ENCODE measurements around the gene GPR42. TPM values are rescaled to one million over a fixed set of nuclear protein-coding genes. Genes with fewer than 3 reads are reported as not detected.

GPR42 gene
- total and polyA plus RNA-seq, 7 donors: not detected

- 46 to 50% methylated on average over 5 of the region's 5 CpGs; no CpG with 5 or more reads in 1 of the 3 donors for WGBS, 3 donors
- intact Hi-C loops (cut with DNase I): no loop called here
- H3K4me3 ChIP-seq: no peak overlapping the region
- ATAC-seq: no peak
- no peak for DNase-seq
- H3K9me3 ChIP-seq: no peaks in the 10 kb centered on the region
- H3K4me1 ChIP-seq: no peaks in the 10 kb centered on the region
- no peak for TF ChIP-seq CTCF (IDR thresholded peaks at IDR 0.05)
- H3K36me3 ChIP-seq (ENCODE audit: insufficient read depth in 1 of 2, low read depth in 1 of 2): no peaks in the 10 kb centered on the region
- peaks cover 0 to 9% (median 1%) of the 10 kb centered on the region in 3 donors for H3K27me3 ChIP-seq (ENCODE audit: insufficient read depth in 3 of 3, low read length in 2 of 3)
- H3K27ac ChIP-seq: no peak overlapping the region
These were observed 9.9 kb upstream of the GPR42 start for GRCh38 chr19:35360880-35361420.

- Histone ChIP-seq H3K4me3 (no peak overlapping the region), H3K9me3 (no peaks in the 10 kb centered on the region), H3K36me3 (ENCODE audit: insufficient read depth in 1 of 2, low read depth in 1 of 2) (no peaks in the 10 kb centered on the region), H3K27ac (no peak overlapping the region), H3K27me3 (ENCODE audit: insufficient read depth in 3 of 3, low read length in 2 of 3) (peaks cover 0 to 9% (median 1%) of the 10 kb centered on the region in 3 donors), H3K4me1 (no peaks in the 10 kb centered on the region)
- 63 to 69% methylated on average over 12 to 14 of the region's 14 CpGs; no CpG with 5 or more reads in 1 of the 3 donors for WGBS, 3 donors
- no peak for TF ChIP-seq CTCF (IDR thresholded peaks at IDR 0.05)
- intact Hi-C loops (cut with DNase I): no loop called here
- ATAC-seq (no peak), DNase-seq (no peak)
These were observed 8.4 kb upstream of the GPR42 start for GRCh38 chr19:35362261-35363000.

- H3K27ac ChIP-seq: no peak overlapping the region
- 70 to 72% methylated on average over 8 to 11 of the region's 11 CpGs; no CpG with 5 or more reads in 1 of the 3 donors for WGBS, 3 donors
- H3K36me3 ChIP-seq (ENCODE audit: insufficient read depth in 1 of 2, low read depth in 1 of 2): no peaks in the 10 kb centered on the region
- peaks cover 0 to 2% (median 1%) of the 10 kb centered on the region in 3 donors for H3K27me3 ChIP-seq (ENCODE audit: insufficient read depth in 3 of 3, low read length in 2 of 3)
- TF ChIP-seq CTCF (IDR thresholded peaks at IDR 0.05): no peak
- no peak for DNase-seq
- ATAC-seq: no peak
- no peak overlapping the region for H3K4me3 ChIP-seq
- no peaks in the 10 kb centered on the region for H3K9me3 ChIP-seq
- intact Hi-C loops (cut with DNase I): no loop called here
- H3K4me1 ChIP-seq: no peaks in the 10 kb centered on the region
These were observed 7.8 kb upstream of the GPR42 start for GRCh38 chr19:35363001-35363590.

GRCh38 chr19:35363711-35364425 is 7.0 kb upstream of the GPR42 start:
- Histone ChIP-seq H3K4me1 (no peaks in the 10 kb centered on the region), H3K27ac (no peak overlapping the region), H3K4me3 (no peak overlapping the region), H3K36me3 (ENCODE audit: insufficient read depth in 1 of 2, low read depth in 1 of 2) (no peaks in the 10 kb centered on the region), H3K27me3 (ENCODE audit: insufficient read depth in 3 of 3, low read length in 2 of 3) (peaks cover 0 to 1% (median 0%) of the 10 kb centered on the region in 3 donors), H3K9me3 (no peaks in the 10 kb centered on the region)
- DNase-seq: no peak
- intact Hi-C loops (cut with DNase I): no loop called here
- 74% methylated on average over 19 of the region's 19 CpGs; no CpG with 5 or more reads in 1 of the 3 donors for WGBS, 3 donors
- TF ChIP-seq CTCF (IDR thresholded peaks at IDR 0.05): no peak
- ATAC-seq: no peak
